Transverse colon (tissue), 4 donors: Measurements from ENCODE around the gene TAOK3. TPM values are rescaled to one million over a fixed set of nuclear protein-coding genes. Genes with fewer than 3 reads are reported as not detected.

Source experiments
- DNase-seq: peaks from one replicate; pipeline ENCODE4 v3.0.0-alpha.2; 2019
- H3K27ac ChIP-seq, 4 donors: fragments of 200-600 bp; sonication (generic); 2 replicates each; pipeline ENCODE4 v1.5.1; 2016 to 2018; ENCODE audit warnings: inconsistent platforms in 4 of 4
- H3K27me3 ChIP-seq: fragments of 200-600 bp; sonication (generic); 2 replicates; pipeline ENCODE4 v1.5.1; 2017; ENCODE audit warnings: inconsistent platforms
- H3K36me3 ChIP-seq, 4 donors: fragments of 200-600 bp; sonication (generic); 2 replicates each; pipeline ENCODE4 v1.5.1; 2017 to 2019; ENCODE audit warnings: inconsistent platforms in 4 of 4
- H3K4me1 ChIP-seq, 4 donors: fragments of 200-600 bp; sonication (generic); 2 replicates each; pipeline ENCODE4 v1.5.1; 2017 to 2020; ENCODE audit warnings: inconsistent platforms in 4 of 4
- H3K4me3 ChIP-seq, 4 donors: fragments of 200-600 bp; sonication (generic); 1 replicate in 1 of 4; 2 replicates in 3 of 4; pipeline versions ENCODE4 v1.5.1 to v1.6.1; 2017 to 2019; ENCODE audit warnings: inconsistent platforms in 4 of 4
- H3K9me3 ChIP-seq, 2 donors: fragments of 200-600 bp; sonication (generic); 2 replicates each; pipeline ENCODE4 v1.5.1; 2017 to 2019; ENCODE audit warnings: inconsistent platforms in 2 of 2
- CTCF ChIP-seq, 5 experiments: fragments of 200-600 bp in 3 of 5; fragments of 450-650 bp in 2 of 5; sonication (generic) in 3 of 5; IDR thresholded peaks; 1 replicate in 2 of 5; 2 replicates in 3 of 5; pipeline ENCODE4 v1.5.1; 2016 to 2017; ENCODE audit warnings: antibody characterized with exemption in 5 of 5, inconsistent platforms in 3 of 5, mild to moderate bottlenecking in 2 of 5, moderate library complexity in 1 of 5
- EP300 ChIP-seq: sonication (generic); formaldehyde crosslinking; IDR thresholded peaks from one replicate; pipeline ENCODE4 v1.6.1; 2017; ENCODE audit warnings: antibody characterized with exemption, low read depth
- POLR2A ChIP-seq: fragments of 450-650 bp; IDR thresholded peaks from one replicate; pipeline ENCODE4 v1.6.1; 2016; ENCODE audit warnings: antibody characterized with exemption, mild to moderate bottlenecking, moderate library complexity
- POLR2AphosphoS5 ChIP-seq, 3 donors: sonication (generic); formaldehyde crosslinking; IDR thresholded peaks; one replicate each; pipeline ENCODE4 v1.6.1; 2016; ENCODE audit warnings: antibody characterized with exemption in 3 of 3
- WGBS, 2 donors: methylation state at CpG; one replicate each; pipeline ENCODE4 v1.1.5; 2018; ENCODE audit warnings: low coverage in 1 of 2; 5-methylcytosine and 5-hydroxymethylcytosine counted together
- in situ Hi-C, 4 donors: fragments of 200-750 bp; cut with MboI; loops; one replicate each; pipeline versions ENCODE4 v1.15.0 to v1.15.1; 2017; ENCODE audit warnings: low sequenced_read_pairs in 3 of 4, low pct_ligation_motif_present in 1 of 4, low pct_unique_long_range_greater_than_20kb in 1 of 4
- intact Hi-C: fragments of 100-400 bp; cut with DNase I; formaldehyde crosslinking; loops from one replicate; pipeline ENCODE4 v1.15.1; 2023; ENCODE audit warnings: low total_unique reads
- total RNA-seq, 4 donors: library from RNA; depleted of rRNA; stranded (reverse); fragments of >200 nt; gene quantifications; one replicate each; pipeline ENCODE4 v1.1.0, GENCODE V29; 2016

The TAOK3 gene
- total RNA-seq, 4 donors from 2014 or later, result 40.4 to 93.2 (median 79.2) TPM

- WGBS, 2 donors, result 76 to 78% methylated on average over 7 of the region's 7 CpGs
- in situ Hi-C loops, result no loop called here
- Histone ChIP-seq H3K4me1 (no peaks in the 10 kb centered on the region), H3K36me3 (peaks cover 0 to 37% (median 11%) of the 10 kb centered on the region in 4 donors), H3K27me3 (no peaks in the 10 kb centered on the region), H3K4me3 (no peak overlapping the region), H3K9me3 (no peaks in the 10 kb centered on the region), H3K27ac (no peak overlapping the region)
- no peak for DNase-seq
- TF ChIP-seq EP300 (no peak), POLR2A (no peak), POLR2AphosphoS5 (IDR thresholded peaks at IDR 0.05) (no peak), CTCF (IDR thresholded peaks at IDR 0.05) (no peak)
- intact Hi-C loops, result no loop called here
Measured at GRCh38 chr12:118145113-118145797, 227.5 kb downstream of the TAOK3 start.

DNA sequence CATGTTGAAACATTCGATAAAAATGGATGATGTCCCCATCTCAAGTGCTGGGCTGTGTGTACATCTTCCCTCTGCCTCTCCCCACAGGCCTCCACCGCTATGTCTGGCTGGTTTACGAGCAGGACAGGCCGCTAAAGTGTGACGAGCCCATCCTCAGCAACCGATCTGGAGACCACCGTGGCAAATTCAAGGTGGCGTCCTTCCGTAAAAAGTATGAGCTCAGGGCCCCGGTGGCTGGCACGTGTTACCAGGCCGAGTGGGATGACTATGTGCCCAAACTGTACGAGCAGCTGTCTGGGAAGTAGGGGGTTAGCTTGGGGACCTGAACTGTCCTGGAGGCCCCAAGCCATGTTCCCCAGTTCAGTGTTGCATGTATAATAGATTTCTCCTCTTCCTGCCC is 228.2 kb downstream of the TAOK3 start:
- intact Hi-C loops, result no loop called here
- Histone ChIP-seq H3K36me3 (peaks cover 0 to 45% (median 12%) of the 10 kb centered on the region in 4 donors), H3K27me3 (no peaks in the 10 kb centered on the region), H3K4me3 (no peak overlapping the region), H3K9me3 (no peaks in the 10 kb centered on the region), H3K27ac (no peak overlapping the region), H3K4me1 (no peaks in the 10 kb centered on the region)
- DNase-seq, result no peak
- TF ChIP-seq POLR2A (no peak), EP300 (no peak), CTCF (IDR thresholded peaks at IDR 0.05) (no peak), POLR2AphosphoS5 (IDR thresholded peaks at IDR 0.05) (no peak)
- in situ Hi-C loops, result no loop called here
- WGBS, 2 donors, result 90 to 100% methylated on average over 1 to 13 of the region's 13 CpGs

- H3K27ac ChIP-seq, result no peak overlapping the region
- no peaks in the 10 kb centered on the region for H3K27me3 ChIP-seq
- in situ Hi-C loops, result no loop called here
- no peak overlapping the region for H3K4me3 ChIP-seq
- no peaks in the 10 kb centered on the region for H3K9me3 ChIP-seq
- intact Hi-C loops, result no loop called here
- TF ChIP-seq EP300 (no peak), POLR2AphosphoS5 (IDR thresholded peaks at IDR 0.05) (no peak), CTCF (IDR thresholded peaks at IDR 0.05) (no peak), POLR2A (no peak)
- peaks cover 0 to 19% (median 17%) of the 10 kb centered on the region in 4 donors for H3K4me1 ChIP-seq
- DNase-seq, result no peak
- peaks cover 0 to 52% (median 12%) of the 10 kb centered on the region in 4 donors for H3K36me3 ChIP-seq
- WGBS, 2 donors, result 99 to 100% methylated on average over 5 to 8 of the region's 8 CpGs
Measured at GRCh38 chr12:118140825-118141224, 231.9 kb downstream of the TAOK3 start.

GRCh38 chr12:118137148-118137678 is 235.5 kb downstream of the TAOK3 start:
- Histone ChIP-seq H3K27ac (peak overlapping the region; percentile 90 to 94 (median 92)), H3K4me1 (peaks cover 6 to 36% (median 17%) of the 10 kb centered on the region in 4 donors), H3K27me3 (no peaks in the 10 kb centered on the region), H3K4me3 (peak overlapping the region; percentile 79 to 92 (median 86)), H3K36me3 (peaks cover 0 to 36% (median 8%) of the 10 kb centered on the region in 4 donors), H3K9me3 (no peaks in the 10 kb centered on the region)
- in situ Hi-C loops (no loop called here), intact Hi-C loops (no loop called here)
- 44 to 72% methylated on average over 5 to 10 of the region's 10 CpGs for WGBS, 2 donors
- DNase-seq, result no peak
- TF ChIP-seq EP300, result no peak
- no peak for TF ChIP-seq CTCF (IDR thresholded peaks at IDR 0.05)
- no peak for TF ChIP-seq POLR2A
- TF ChIP-seq POLR2AphosphoS5 (IDR thresholded peaks at IDR 0.05), result no peak
